ENCODE data around the gene ARHGEF33.

DNA sequence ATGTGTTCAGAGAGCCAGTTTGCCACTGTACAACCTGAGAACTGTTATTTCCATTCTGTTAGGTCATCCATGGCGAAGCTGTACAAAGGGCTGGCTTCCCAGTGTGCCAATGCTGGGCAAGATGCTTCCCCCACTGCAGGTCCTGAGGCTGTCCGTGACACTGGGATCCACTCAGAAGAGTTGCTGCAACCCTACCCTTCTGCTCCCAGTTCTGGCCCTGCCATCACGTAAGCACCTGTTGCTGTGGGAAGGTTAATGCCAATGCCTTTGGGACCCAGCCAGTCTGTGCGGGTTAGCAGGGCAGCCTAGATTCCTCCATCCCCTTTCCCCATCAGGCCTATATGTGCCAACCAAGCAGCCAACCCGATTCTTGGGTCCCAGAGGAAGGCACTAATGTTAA, 68.3 kb downstream of the ARHGEF33 start:
- no peak for TF ChIP-seq POLR2A (IDR thresholded peaks at IDR 0.05)
- TF ChIP-seq, protein P1, sequence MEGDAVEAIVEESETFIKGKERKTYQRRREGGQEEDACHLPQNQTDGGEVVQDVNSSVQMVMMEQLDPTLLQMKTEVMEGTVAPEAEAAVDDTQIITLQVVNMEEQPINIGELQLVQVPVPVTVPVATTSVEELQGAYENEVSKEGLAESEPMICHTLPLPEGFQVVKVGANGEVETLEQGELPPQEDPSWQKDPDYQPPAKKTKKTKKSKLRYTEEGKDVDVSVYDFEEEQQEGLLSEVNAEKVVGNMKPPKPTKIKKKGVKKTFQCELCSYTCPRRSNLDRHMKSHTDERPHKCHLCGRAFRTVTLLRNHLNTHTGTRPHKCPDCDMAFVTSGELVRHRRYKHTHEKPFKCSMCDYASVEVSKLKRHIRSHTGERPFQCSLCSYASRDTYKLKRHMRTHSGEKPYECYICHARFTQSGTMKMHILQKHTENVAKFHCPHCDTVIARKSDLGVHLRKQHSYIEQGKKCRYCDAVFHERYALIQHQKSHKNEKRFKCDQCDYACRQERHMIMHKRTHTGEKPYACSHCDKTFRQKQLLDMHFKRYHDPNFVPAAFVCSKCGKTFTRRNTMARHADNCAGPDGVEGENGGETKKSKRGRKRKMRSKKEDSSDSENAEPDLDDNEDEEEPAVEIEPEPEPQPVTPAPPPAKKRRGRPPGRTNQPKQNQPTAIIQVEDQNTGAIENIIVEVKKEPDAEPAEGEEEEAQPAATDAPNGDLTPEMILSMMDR (IDR thresholded peaks at IDR 0.05): no peak

All from uterus (tissue), 2 donors.